ENCODE measurements around the gene GRK1. TPM values are rescaled to one million over a fixed set of nuclear protein-coding genes. Genes with fewer than 3 reads are reported as not detected.

GRK1 gene
- total RNA-seq, 1 donor from 2014 or later: not detected

DNA sequence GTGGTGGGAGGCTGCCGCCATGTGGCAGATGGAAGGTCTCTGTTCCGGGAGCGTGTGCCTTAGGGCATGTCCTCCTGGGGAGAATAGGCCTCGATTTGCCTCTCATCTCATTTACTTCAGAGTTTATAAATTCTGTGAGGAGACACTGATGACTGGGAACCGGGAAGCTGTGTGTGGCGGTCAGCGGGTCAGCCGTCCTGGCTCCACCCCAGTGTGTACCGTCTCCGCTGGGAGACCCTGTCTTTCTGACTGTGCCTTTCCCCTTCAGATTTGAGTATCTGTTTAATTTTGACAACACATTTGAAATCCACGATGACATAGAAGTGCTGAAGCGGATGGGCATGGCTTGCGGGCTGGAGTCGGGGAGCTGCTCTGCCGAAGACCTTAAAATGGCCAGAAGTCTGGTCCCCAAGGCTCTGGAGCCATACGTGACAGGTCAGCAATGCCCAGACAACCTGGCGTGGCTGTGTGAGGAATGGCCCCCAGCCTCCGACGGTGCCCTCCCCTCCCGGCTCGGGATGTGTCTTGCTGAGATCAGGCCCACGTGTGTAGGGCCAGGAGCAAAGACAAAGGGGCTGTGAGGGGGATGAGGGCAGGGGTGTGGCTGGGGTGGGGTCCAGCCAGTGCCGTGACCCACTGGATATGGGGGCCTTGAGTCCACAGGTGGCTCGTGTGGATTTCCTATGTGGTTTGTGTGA lies 30.6 kb upstream of the GRK1 start:
- no peaks in the 10 kb centered on the region for H3K4me1 ChIP-seq (ENCODE audit: insufficient read depth, low read length)
- no peaks in the 10 kb centered on the region for H3K27me3 ChIP-seq (ENCODE audit: insufficient read depth, low read length)
- H3K9me3 ChIP-seq (ENCODE audit: insufficient read depth, low read depth, low read length): no peaks in the 10 kb centered on the region
- peaks cover 5% of the 10 kb centered on the region for H3K79me2 ChIP-seq (ENCODE audit: insufficient read depth, low read length)
- DNase-seq (ENCODE audit: low read depth): no peak
- FAIRE-seq: no peak
- H4K20me1 ChIP-seq (ENCODE audit: insufficient read depth, low read length): peaks cover 5% of the 10 kb centered on the region
- no peak overlapping the region for H3K4me3 ChIP-seq (ENCODE audit: insufficient read depth, low read depth, low read length)
- Mint-ChIP-seq H3K36me3 (ENCODE audit: low read depth, unreplicated experiment) (peaks cover 27% of the 10 kb centered on the region), H3K4me1 (ENCODE audit: low read depth, unreplicated experiment) (no peaks in the 10 kb centered on the region), H3K9me3 (ENCODE audit: unreplicated experiment) (no peaks in the 10 kb centered on the region), H3K4me3 (ENCODE audit: unreplicated experiment) (no peak overlapping the region), H3K27ac (ENCODE audit: unreplicated experiment) (no peak overlapping the region), H3K27me3 (ENCODE audit: low read depth, unreplicated experiment) (no peaks in the 10 kb centered on the region)
- H3K36me3 ChIP-seq (ENCODE audit: insufficient read depth, low read length): peaks cover 55% of the 10 kb centered on the region
- H3K4me2 ChIP-seq (ENCODE audit: low read length): no peak overlapping the region
- no peak overlapping the region for H3K27ac ChIP-seq (ENCODE audit: low read depth, low read length)
- no peak for TF ChIP-seq EZH2 (IDR thresholded peaks at IDR 0.05; ENCODE audit: insufficient read depth, low read length)
- TF ChIP-seq, protein P1, sequence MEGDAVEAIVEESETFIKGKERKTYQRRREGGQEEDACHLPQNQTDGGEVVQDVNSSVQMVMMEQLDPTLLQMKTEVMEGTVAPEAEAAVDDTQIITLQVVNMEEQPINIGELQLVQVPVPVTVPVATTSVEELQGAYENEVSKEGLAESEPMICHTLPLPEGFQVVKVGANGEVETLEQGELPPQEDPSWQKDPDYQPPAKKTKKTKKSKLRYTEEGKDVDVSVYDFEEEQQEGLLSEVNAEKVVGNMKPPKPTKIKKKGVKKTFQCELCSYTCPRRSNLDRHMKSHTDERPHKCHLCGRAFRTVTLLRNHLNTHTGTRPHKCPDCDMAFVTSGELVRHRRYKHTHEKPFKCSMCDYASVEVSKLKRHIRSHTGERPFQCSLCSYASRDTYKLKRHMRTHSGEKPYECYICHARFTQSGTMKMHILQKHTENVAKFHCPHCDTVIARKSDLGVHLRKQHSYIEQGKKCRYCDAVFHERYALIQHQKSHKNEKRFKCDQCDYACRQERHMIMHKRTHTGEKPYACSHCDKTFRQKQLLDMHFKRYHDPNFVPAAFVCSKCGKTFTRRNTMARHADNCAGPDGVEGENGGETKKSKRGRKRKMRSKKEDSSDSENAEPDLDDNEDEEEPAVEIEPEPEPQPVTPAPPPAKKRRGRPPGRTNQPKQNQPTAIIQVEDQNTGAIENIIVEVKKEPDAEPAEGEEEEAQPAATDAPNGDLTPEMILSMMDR (IDR thresholded peaks at IDR 0.05; ENCODE audit: insufficient read depth, low read depth, low read length): no peak
- H3K9ac ChIP-seq (ENCODE audit: low read length): no peak overlapping the region
- no peak overlapping the region for H2AFZ ChIP-seq (ENCODE audit: low read depth, low read length)

DNA sequence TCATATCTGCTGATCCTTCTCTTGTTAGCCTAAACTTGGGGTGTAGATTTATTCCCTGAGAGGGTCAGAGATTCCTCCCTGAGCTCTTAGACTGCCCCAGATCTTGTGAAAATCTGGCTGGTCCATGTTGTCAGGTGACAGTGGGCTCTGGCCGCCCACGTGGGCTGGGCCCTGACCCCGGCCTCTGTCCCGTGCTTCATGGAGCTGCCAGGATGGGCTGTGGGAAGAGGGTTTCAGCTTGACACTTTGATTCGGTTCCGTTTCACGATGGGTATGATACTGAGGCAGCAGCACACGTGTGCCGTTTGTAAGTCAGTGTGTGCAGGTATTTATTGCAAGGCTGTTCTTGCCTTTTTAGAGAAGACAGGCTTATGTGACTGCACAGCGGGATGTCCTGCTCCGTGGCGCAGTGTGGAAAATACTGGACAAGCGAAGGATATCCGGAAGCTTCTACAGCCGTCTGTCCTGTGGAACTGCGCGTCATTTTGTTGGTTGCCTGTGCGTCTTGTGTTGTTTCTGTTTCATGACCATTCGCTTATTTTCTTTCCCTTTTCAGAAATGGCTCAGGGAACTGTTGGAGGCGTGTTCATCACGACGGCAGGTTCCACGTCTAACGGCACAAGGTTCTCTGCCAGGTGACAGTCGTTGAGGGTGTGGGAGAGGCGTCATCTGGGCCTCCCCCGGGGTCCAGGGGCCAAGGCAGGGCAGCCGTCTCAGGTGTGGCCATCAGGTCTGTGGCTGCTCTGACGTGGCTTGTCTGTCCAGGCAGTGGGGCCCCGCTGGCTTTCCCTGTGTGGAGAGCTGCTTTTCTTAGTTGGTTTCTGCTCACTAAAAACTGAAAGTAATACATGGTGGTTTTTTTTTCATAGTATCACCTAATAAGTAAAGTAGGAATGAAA lies 29.5 kb upstream of the GRK1 start:
- no peaks in the 10 kb centered on the region for H3K27me3 ChIP-seq (ENCODE audit: insufficient read depth, low read length)
- H3K9ac ChIP-seq (ENCODE audit: low read length): no peak overlapping the region
- TF ChIP-seq, protein P1 (IDR thresholded peaks at IDR 0.05; ENCODE audit: insufficient read depth, low read depth, low read length): no peak
- TF ChIP-seq EZH2 (IDR thresholded peaks at IDR 0.05; ENCODE audit: insufficient read depth, low read length): no peak
- DNase-seq (ENCODE audit: low read depth) (no peak), FAIRE-seq (no peak)
- H4K20me1 ChIP-seq (ENCODE audit: insufficient read depth, low read length): no peaks in the 10 kb centered on the region
- Mint-ChIP-seq H3K4me3 (ENCODE audit: unreplicated experiment) (no peak overlapping the region), H3K4me1 (ENCODE audit: low read depth, unreplicated experiment) (no peaks in the 10 kb centered on the region), H3K27ac (ENCODE audit: unreplicated experiment) (no peak overlapping the region), H3K36me3 (ENCODE audit: low read depth, unreplicated experiment) (peaks cover 27% of the 10 kb centered on the region), H3K27me3 (ENCODE audit: low read depth, unreplicated experiment) (no peaks in the 10 kb centered on the region), H3K9me3 (ENCODE audit: unreplicated experiment) (peaks cover 2% of the 10 kb centered on the region)
- no peak overlapping the region for H3K27ac ChIP-seq (ENCODE audit: low read depth, low read length)
- H3K79me2 ChIP-seq (ENCODE audit: insufficient read depth, low read length): no peaks in the 10 kb centered on the region
- H3K9me3 ChIP-seq (ENCODE audit: insufficient read depth, low read depth, low read length): no peaks in the 10 kb centered on the region
- no peaks in the 10 kb centered on the region for H3K4me1 ChIP-seq (ENCODE audit: insufficient read depth, low read length)
- no peak overlapping the region for H2AFZ ChIP-seq (ENCODE audit: low read depth, low read length)
- H3K36me3 ChIP-seq (ENCODE audit: insufficient read depth, low read length): peaks cover 60% of the 10 kb centered on the region
- no peak overlapping the region for H3K4me3 ChIP-seq (ENCODE audit: insufficient read depth, low read depth, low read length)
- H3K4me2 ChIP-seq (ENCODE audit: low read length): no peak overlapping the region
